Germinal center (tissue), 1 donor: ENCODE data around the gene LTBR.
"Not testable (repeated sequence)": the region's sequence is repeated elsewhere in the genome, so short reads cannot be mapped to it uniquely, and the experiment has no call there.

Source experiments
- DNase-seq: peaks from one replicate; pipeline ENCODE4 v3.0.0; 2012; ENCODE audit warnings: mixed read lengths, low spot score

The LTBR gene

GRCh38 chr12:6425590-6426531, 41.9 kb downstream of the LTBR start:
- peak; percentile 69 for DNase-seq

- peak; percentile 71 for DNase-seq
Observed at GRCh38 chr12:6426882-6427671, 43.1 kb downstream of the LTBR start.

GRCh38 chr12:6427796-6428195, 43.8 kb downstream of the LTBR start:
- DNase-seq: not testable (repeated sequence)

- no peak for DNase-seq
Observed at GRCh38 chr12:6428326-6428725, 44.4 kb downstream of the LTBR start.

GRCh38 chr12:6430124-6430989, 46.4 kb downstream of the LTBR start:
- no peak for DNase-seq

- peak; percentile 75 for DNase-seq
Observed at GRCh38 chr12:6432991-6433390, 49.0 kb downstream of the LTBR start.

- no peak for DNase-seq
Observed at GRCh38 chr12:6434205-6435140, 50.5 kb downstream of the LTBR start.

GRCh38 chr12:6435961-6436715, 52.2 kb downstream of the LTBR start:
- no peak for DNase-seq

GRCh38 chr12:6437586-6437985, 53.6 kb downstream of the LTBR start:
- DNase-seq: no peak

- no peak for DNase-seq
Observed at GRCh38 chr12:6438345-6438744, 54.4 kb downstream of the LTBR start.

GRCh38 chr12:6440391-6440790, 56.4 kb downstream of the LTBR start:
- no peak for DNase-seq
